NCI-H1417 treated with DMSO at 0.1 percent for 48 hours (cell line): Measurements from ENCODE around the gene CAPN14.

Experiments
- DNase-seq: peaks from one replicate; lab custom pipeline; 2025; lab: John Stamatoyannopoulos, UW

CAPN14 gene

DNA sequence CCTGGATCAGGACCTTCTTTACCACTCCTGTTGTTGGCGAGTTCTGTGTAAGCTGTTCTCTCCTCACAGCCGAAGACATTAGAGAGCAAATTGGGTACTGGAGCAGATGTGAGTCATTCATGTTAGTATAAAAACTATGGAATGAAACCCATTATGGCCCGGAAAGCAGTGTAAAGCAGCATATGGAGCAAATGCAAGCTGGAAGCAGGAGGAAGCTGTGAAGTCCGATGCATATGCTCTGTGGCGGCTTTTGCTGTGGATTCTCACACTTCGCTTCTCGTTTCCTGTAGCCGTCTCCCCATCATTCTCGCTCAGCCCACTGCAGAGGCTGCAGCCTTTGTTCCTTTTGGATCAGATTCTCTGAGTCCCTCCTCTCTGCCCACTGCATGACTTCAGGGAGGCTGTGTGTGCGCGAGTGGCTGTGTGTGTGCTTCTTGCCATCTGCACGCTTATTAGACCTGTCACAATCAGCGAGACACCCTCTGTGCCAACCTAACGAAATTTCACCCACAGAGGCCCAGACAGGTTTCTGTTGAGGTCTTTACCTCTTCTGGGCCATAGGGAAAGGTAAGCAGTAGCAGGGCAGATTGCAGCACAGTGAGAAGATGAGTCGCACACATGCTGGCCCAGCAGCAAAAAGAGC is 75.8 kb downstream of the CAPN14 start:
- DNase-seq = no peak

GRCh38 chr2:31140151-31140550 is 77.2 kb downstream of the CAPN14 start:
- no peak for DNase-seq

- no peak for DNase-seq
These were observed 77.6 kb downstream of the CAPN14 start for GRCh38 chr2:31139671-31140070.

DNA sequence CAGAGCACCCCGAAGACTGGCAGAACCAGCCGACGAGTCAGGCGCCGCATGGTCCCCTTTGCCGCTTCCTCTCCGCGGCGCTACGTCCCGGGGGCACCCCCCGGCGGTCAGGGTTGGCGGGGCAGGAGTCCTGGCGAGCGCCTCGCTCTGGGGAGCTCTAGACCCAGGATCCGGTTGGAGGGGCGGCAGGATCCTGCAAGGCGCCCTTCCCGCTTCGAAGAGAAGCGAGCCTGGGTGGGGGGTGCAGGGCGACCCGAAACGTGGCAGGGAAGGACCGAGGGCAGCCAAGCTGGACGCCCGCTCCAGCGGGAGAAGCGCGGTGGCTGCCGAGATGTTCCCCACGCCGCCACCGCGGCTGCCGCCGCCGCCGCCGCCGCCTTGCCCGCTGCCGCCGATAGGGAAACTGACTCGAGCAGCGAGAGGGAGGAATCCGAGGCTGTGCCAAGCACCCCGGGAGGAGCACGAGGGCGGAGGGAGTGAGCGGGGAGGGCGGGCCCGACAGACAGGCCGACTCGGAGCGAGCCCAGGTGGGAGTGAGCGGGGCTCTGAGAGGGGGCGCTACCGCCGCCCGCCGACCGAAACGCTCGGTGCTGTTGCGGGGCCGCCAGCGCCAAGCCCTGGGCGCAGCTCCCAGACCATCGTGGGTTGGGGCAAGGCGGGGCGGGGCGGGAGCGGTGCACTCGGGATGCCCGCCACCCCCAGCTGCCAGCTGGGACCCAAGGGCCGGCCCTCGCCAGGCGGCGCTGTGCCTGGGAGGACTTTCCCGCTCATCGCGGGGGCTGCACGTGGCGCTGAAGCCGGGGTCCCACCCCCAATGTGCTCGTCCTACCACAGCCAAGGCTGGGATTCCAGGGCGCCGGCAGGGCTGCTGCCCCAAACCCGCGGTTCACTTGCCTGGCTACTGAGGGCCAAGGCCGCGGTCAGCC is 79.0 kb downstream of the CAPN14 start, which contains the start of gene GALNT14:
GALNT14 (minus strand) TSS at position 404 of the 926 bp plus-strand sequence; CDS start at position 50, 354 bp downstream.
- no peak for DNase-seq

DNA sequence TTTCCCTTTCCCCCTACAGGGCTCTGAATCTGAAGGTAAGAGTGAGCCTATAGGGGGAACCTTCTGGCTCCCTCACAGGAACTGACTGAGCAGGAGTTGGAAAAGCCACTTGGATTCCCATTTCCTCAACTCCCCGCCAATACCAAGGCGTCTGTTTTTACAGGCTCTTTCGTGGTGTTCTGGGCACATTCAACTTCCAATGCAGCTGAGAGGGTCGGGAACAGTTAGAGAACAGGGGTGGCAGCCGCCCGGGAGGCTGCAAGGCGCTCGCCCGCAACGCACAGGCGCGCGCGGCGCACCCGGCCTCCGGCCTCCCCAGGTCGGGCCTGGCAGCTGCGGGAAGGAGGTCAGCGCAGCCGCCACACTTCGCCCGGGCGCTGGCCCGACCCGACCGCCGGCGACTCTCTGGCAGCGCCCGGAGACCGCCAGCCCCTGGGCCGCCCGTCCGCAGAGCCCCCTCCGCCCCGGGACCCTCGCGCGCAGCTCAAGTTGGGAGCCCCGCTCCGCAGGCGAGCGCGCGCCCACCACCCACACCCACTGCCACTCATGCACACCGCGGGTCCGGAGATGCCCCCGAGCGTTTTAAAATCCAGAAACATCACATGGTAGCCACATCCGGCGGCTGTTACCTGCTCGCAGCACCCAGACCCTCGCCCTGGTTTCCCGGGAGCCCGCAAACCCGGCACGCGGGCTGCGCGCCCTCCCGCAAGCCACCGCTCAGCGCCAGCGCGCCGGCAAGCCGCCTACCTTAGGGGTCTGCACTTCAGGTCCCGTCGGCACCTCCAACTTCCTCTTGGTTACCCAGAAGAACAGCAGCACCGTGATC is 79.9 kb downstream of the CAPN14 start:
- DNase-seq = no peak

DNA sequence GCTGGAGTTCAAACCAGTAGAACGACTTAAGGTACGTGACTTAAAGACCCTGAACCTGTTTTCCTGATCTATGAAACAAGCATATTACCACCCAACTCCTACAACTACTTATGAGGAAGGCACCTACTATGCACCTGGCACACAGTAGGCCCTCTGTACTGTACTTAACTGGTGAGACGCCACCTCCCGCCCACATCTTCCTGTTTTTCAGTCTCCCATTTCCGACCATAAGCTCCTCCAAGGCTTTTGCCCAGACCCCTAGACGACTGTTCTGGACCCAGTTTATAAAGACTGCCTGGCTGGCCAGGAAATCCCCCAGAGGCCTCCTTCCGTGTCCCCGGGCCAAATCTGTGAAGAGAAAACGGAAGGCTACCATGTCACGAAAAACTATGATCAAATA is 80.6 kb downstream of the CAPN14 start:
- DNase-seq = no peak

DNA sequence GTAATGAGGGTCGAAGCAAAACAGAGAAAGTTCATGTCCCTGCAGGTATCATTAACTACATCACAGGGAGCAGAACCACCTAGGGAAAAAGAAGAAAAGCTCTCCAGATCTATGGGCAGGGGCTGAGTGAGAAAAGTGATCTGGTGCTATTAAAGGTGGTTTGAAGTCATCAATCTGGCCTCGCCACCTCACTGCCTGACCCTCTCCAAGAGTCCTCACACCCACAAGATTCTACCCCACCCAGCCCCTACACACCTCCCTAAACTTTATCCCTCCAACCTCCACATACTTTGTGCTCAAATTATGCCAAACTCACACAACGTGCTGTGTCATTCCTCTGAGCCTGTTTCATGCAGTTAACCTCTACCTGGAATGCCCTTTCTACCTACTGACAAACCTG is 81.3 kb downstream of the CAPN14 start:
- DNase-seq = no peak

DNA sequence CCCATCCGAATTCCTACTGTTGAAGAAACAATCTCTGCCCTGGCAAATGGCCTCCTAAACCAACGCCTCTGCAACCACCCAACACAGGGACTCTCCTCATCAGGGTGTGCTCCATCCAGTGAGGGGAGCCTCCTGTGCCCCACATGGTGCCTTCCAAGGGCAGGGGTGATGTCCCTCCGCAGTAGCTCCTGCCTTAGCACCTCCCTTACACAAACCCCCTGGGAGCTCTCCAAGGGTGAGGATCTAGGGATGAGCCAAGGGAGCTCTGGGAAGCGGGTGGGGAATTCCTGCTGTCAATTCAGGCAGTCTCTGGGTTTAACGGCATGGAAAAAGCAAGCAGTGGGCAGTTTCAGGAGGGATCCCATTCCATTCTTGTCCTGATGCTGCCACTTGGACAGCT is 82.8 kb downstream of the CAPN14 start:
- DNase-seq = no peak

DNA sequence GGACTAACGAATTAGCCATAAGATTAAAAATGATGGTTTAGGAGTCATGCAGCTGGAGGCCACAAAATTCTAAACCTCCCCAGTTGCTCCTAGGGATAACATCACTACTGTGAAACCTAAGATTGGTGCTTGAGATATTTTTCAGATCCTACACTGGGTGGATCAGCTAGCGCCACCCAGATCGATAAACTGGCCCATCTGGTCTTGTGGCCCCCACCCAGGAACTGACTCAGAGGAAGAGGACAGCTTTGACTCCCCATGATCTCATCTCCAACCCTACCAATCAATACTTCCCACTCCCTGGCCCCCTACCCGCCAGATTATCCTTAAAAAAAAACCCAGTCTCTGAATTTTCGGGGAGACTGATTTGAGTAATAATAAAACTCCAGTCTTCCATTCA is 84.5 kb downstream of the CAPN14 start:
- DNase-seq = no peak

GRCh38 chr2:31131871-31132270 is 85.4 kb downstream of the CAPN14 start:
- no peak for DNase-seq

DNA sequence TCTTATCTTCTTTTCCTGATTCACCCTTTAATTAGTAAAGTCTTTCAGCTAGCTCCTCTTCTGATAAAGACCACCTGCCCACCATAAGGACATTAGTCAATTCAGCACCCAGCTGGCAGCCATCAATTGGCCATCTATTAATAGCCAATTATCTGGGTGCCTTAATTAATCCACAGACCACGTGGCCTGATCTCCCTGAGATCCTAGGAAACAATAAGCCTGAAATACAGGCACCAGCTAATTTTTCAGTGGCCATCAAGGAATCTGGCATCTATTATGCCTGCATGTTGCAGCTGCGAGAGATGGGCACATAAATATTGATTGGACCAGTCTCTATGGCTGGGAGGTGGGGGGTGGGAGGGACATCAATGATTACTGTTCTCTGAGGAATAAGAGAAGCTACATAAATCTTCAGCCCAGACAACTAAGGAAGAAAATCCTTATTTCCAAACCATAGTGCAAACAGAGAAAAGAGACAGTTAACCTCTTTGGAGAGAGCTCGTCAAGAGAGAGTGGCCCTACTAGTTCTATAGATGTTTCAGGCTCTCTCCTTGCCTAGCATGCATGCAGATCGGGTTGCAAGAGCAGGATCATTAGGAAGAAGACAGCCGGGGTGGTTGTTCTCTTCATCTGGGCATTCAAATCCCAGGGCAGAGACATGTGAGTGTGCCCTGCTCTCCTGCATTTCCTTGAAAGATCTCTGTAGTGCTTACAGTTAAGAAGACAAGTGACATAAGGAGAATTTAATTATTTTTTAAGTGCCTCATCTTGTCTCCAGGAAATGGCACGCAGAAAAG is 87.7 kb downstream of the CAPN14 start:
- DNase-seq = no peak

GRCh38 chr2:31127931-31128330 is 89.4 kb downstream of the CAPN14 start:
- no peak for DNase-seq

GRCh38 chr2:31125918-31126695 is 91.2 kb downstream of the CAPN14 start:
- DNase-seq = no peak

DNA sequence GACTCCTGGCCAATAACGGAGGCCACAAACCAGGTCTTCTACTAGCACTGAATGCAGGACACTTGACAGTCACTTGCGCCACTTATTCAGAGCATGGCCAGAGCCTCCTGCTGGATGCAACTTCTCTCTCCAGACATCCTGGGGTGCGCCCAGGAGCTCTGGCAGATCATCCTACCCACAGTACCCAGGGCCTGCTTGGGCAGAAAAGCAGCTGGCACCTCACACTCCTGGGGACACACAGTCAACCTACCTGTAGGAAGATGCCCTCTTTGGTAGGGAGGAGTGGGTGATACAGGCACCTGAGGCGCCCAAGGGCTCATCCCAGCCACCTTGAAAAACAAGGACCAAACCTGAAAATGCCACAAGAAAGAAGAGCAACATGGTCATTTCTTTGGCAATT is 92.4 kb downstream of the CAPN14 start:
- DNase-seq = no peak
